Measurements from ENCODE around the gene PRKAG2.

DNA sequence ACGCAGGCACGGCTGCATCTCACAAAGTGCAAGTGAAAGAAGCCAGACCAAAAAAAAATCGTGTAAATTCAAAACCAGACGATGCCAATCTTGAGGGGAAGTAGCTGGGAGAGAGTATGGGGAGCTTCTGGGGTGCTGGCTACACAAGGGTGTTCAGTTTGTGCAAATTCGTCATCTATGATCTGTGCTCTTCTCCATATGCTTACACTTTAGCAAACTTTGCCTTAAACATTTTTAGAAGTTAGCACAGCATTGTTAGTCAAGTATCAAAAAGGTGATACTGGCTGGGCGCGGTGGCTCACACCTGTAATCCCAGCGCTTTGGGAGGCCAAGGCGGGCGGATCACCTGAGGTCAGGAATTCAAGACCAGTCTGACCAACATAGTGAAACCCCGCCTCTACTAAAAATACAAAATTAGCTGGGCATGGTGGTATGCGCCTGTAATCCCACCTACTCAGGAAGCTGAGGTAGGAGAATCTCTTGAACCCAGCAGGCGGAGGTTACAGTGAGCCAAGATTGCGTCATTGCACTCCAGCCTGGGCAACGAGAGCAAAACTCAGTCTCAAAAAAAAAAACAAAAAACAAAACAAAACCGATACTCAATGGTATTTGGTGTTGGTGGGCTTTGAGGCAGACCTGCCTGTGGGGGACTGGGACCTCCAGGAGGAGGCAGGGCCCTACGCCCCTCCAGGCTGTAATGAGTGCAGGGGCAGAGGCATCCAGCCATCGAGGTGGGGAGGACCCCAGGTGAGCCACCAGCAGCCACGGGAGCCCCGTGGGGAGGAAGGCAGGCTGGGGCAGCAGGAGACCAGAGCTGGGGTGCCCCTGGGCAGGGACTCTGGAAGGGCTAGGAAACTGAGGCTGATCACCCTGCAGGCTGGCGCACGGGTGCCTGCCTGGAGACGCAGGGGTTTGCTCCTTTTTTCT, 150.0 kb downstream of the PRKAG2 start:
- TF ChIP-seq, protein P1, sequence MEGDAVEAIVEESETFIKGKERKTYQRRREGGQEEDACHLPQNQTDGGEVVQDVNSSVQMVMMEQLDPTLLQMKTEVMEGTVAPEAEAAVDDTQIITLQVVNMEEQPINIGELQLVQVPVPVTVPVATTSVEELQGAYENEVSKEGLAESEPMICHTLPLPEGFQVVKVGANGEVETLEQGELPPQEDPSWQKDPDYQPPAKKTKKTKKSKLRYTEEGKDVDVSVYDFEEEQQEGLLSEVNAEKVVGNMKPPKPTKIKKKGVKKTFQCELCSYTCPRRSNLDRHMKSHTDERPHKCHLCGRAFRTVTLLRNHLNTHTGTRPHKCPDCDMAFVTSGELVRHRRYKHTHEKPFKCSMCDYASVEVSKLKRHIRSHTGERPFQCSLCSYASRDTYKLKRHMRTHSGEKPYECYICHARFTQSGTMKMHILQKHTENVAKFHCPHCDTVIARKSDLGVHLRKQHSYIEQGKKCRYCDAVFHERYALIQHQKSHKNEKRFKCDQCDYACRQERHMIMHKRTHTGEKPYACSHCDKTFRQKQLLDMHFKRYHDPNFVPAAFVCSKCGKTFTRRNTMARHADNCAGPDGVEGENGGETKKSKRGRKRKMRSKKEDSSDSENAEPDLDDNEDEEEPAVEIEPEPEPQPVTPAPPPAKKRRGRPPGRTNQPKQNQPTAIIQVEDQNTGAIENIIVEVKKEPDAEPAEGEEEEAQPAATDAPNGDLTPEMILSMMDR (IDR thresholded peaks at IDR 0.05), result no peak
- no peak for TF ChIP-seq POLR2A (IDR thresholded peaks at IDR 0.05)
